Thoracic aorta (tissue), 2 donors: ENCODE data around the gene NAALADL2. TPM values are rescaled to one million over a fixed set of nuclear protein-coding genes. Genes with fewer than 3 reads are reported as not detected.

Experiments
- ATAC-seq: fragments of 150-250 bp; one replicate; pipeline ENCODE4 v1.8.0; 2017; ENCODE audit warnings: low read depth; ENCODE audit not compliant: insufficient number of reproducible peaks, low FRiP score
- DNase-seq: peaks from one replicate; pipeline ENCODE4 v3.0.0-alpha.2; 2020; ENCODE audit warnings: low spot score
- H3K27ac ChIP-seq, 2 donors: fragments of 200-600 bp; sonication (generic); 1 replicate in 1 of 2; 2 replicates in 1 of 2; pipeline ENCODE4 v1.5.1; 2016; ENCODE audit warnings: mild to moderate bottlenecking in 2 of 2, moderate library complexity in 2 of 2
- H3K27me3 ChIP-seq: fragments of 200-600 bp; sonication (generic); replicated peaks from 2 replicates; pipeline ENCODE4 v1.6.0; 2016; ENCODE audit warnings: mild to moderate bottlenecking; ENCODE audit not compliant: insufficient read depth
- H3K36me3 ChIP-seq: fragments of 200-600 bp; sonication (generic); one replicate; pipeline ENCODE4 v1.5.1; 2016
- H3K4me1 ChIP-seq, 2 donors: fragments of 200-600 bp; sonication (generic); 1 replicate in 1 of 2; 2 replicates in 1 of 2; pipeline versions ENCODE4 v1.5.1 to v1.6.0; 2016; ENCODE audit warnings: low read depth in 2 of 2, mild to moderate bottlenecking in 1 of 2; ENCODE audit not compliant: control insufficient read depth in 1 of 2
- H3K4me3 ChIP-seq: fragments of 200-600 bp; sonication (generic); 2 replicates; pipeline ENCODE4 v1.5.1; 2016; ENCODE audit warnings: mild to moderate bottlenecking
- H3K9me3 ChIP-seq: fragments of 200-600 bp; sonication (generic); 2 replicates; pipeline ENCODE4 v1.5.1; 2016
- CTCF ChIP-seq: fragments of 200-600 bp; sonication (generic); IDR thresholded peaks from one replicate; pipeline ENCODE4 v1.5.1; 2019; ENCODE audit warnings: antibody characterized with exemption
- total RNA-seq, 2 donors: library from RNA; depleted of rRNA; stranded (reverse); fragments of >200 nt; gene quantifications; one replicate each; pipeline versions ENCODE4 v1.1.0 to v1.2.3, GENCODE V29; 2016

The NAALADL2 gene
- total RNA-seq, 2 donors from 2014 or later: 12.9 to 21.0 TPM

- H3K36me3 ChIP-seq: no peaks in the 10 kb centered on the region
- H3K27ac ChIP-seq: peak overlapping the region in 1 of 2 donors; percentile 51
- DNase-seq (no peak), ATAC-seq (no peak)
- no peaks in the 10 kb centered on the region for H3K27me3 ChIP-seq
- H3K4me3 ChIP-seq: peak overlapping the region; percentile 1
- peaks cover 5 to 14% of the 10 kb centered on the region in 2 donors for H3K4me1 ChIP-seq
- no peaks in the 10 kb centered on the region for H3K9me3 ChIP-seq
- TF ChIP-seq CTCF: no peak
Observed at GRCh38 chr3:175278680-175279079, 419.5 kb downstream of the NAALADL2 start.

GRCh38 chr3:175279457-175279856, 420.3 kb downstream of the NAALADL2 start:
- H3K36me3 ChIP-seq: no peaks in the 10 kb centered on the region
- no peak for TF ChIP-seq CTCF
- peak overlapping the region in 1 of 2 donors; percentile 51 for H3K27ac ChIP-seq
- ATAC-seq: no peak
- H3K4me1 ChIP-seq: peaks cover 5 to 14% of the 10 kb centered on the region in 2 donors
- no peaks in the 10 kb centered on the region for H3K27me3 ChIP-seq
- H3K9me3 ChIP-seq: no peaks in the 10 kb centered on the region
- H3K4me3 ChIP-seq: no peak overlapping the region
- no peak for DNase-seq

- TF ChIP-seq CTCF: no peak
- no peak for DNase-seq
Observed at GRCh38 chr3:175279911-175280310, 420.8 kb downstream of the NAALADL2 start.

GRCh38 chr3:175287361-175287963, 428.3 kb downstream of the NAALADL2 start:
- no peak for TF ChIP-seq CTCF
- Histone ChIP-seq H3K4me3 (no peak overlapping the region), H3K4me1 (peaks cover 0 to 1% of the 10 kb centered on the region in 2 donors), H3K27ac (no peak overlapping the region), H3K27me3 (no peaks in the 10 kb centered on the region), H3K36me3 (no peaks in the 10 kb centered on the region), H3K9me3 (no peaks in the 10 kb centered on the region)
- ATAC-seq (no peak), DNase-seq (no peak)

More at GRCh38 chr3:175279911-175280310, 420.8 kb downstream of the NAALADL2 start:
- H3K27ac ChIP-seq: peak overlapping the region in 1 of 2 donors; percentile 51
- no peaks in the 10 kb centered on the region for H3K9me3 ChIP-seq
- H3K4me1 ChIP-seq: peaks cover 5 to 14% of the 10 kb centered on the region in 2 donors
- ATAC-seq: no peak
- no peak overlapping the region for H3K4me3 ChIP-seq
- H3K36me3 ChIP-seq: no peaks in the 10 kb centered on the region
- no peaks in the 10 kb centered on the region for H3K27me3 ChIP-seq

- Histone ChIP-seq H3K9me3 (no peaks in the 10 kb centered on the region), H3K36me3 (no peaks in the 10 kb centered on the region), H3K27ac (no peak overlapping the region), H3K4me3 (no peak overlapping the region), H3K27me3 (no peaks in the 10 kb centered on the region), H3K4me1 (no peaks in the 10 kb centered on the region)
- TF ChIP-seq CTCF: no peak
- ATAC-seq: no peak
- DNase-seq: no peak
Observed at GRCh38 chr3:175288621-175289020, 429.5 kb downstream of the NAALADL2 start.
